Measurements from ENCODE around the gene RNF130. TPM values are rescaled to one million over a fixed set of nuclear protein-coding genes. Genes with fewer than 3 reads are reported as not detected.

RNF130 gene
- polyA plus RNA-seq, 1 donor from 2014 or later: 48.7 TPM

DNA sequence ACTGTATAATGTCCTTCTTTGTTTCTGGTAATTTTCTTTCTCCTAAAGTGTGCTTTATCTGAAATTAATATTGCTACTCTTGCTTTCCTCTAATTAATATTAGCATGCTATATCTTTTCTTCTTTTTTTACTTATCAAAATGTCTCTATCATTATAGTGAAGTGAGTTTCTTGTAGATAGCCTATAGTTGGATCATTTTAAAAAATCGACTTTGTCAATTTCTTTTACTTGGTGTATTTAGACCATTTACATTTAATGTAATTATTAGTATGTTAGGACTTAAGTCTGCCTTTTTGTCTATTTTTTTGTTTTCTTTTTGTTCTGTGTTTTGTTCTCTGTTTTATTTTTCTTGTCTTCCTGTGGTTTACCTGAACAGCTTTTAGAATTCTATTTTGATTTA, 35.4 kb upstream of the RNF130 start:
- H3K9me2 ChIP-seq (ENCODE audit: insufficient read depth, low read length): no peaks in the 10 kb centered on the region
- no peak overlapping the region for H3K9ac ChIP-seq (ENCODE audit: low read length)
- no peaks in the 10 kb centered on the region for H4K20me1 ChIP-seq (ENCODE audit: insufficient read depth)
- no peak overlapping the region for H3K4me3 ChIP-seq (ENCODE audit: low read length)
- H3K27ac ChIP-seq (ENCODE audit: low read length): no peak overlapping the region
- TF ChIP-seq, protein P1, sequence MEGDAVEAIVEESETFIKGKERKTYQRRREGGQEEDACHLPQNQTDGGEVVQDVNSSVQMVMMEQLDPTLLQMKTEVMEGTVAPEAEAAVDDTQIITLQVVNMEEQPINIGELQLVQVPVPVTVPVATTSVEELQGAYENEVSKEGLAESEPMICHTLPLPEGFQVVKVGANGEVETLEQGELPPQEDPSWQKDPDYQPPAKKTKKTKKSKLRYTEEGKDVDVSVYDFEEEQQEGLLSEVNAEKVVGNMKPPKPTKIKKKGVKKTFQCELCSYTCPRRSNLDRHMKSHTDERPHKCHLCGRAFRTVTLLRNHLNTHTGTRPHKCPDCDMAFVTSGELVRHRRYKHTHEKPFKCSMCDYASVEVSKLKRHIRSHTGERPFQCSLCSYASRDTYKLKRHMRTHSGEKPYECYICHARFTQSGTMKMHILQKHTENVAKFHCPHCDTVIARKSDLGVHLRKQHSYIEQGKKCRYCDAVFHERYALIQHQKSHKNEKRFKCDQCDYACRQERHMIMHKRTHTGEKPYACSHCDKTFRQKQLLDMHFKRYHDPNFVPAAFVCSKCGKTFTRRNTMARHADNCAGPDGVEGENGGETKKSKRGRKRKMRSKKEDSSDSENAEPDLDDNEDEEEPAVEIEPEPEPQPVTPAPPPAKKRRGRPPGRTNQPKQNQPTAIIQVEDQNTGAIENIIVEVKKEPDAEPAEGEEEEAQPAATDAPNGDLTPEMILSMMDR (IDR thresholded peaks at IDR 0.05; ENCODE audit: poor library complexity, severe bottlenecking): no peak
- no peak for TF ChIP-seq RAD21 (conservative IDR thresholded peaks at IDR 0.05)
- TF ChIP-seq SMC3 (conservative IDR thresholded peaks at IDR 0.05; ENCODE audit: poor library complexity): no peak
- no peaks in the 10 kb centered on the region for H3K79me2 ChIP-seq (replicated peaks; ENCODE audit: insufficient read depth, low read length)
- H3K9me3 ChIP-seq (ENCODE audit: low read length): no peaks in the 10 kb centered on the region
- no peak overlapping the region for H3K4me2 ChIP-seq (ENCODE audit: low read length)
- H3K36me3 ChIP-seq (ENCODE audit: insufficient read depth, low read length): no peaks in the 10 kb centered on the region
- H2AFZ ChIP-seq (ENCODE audit: low read depth, low read length): no peak overlapping the region
- H3K27me3 ChIP-seq (ENCODE audit: insufficient read depth, low read depth, low read length): no peaks in the 10 kb centered on the region
- no peaks in the 10 kb centered on the region for H3F3A ChIP-seq (ENCODE audit: insufficient read depth, low read length, poor library complexity, severe bottlenecking)

DNA sequence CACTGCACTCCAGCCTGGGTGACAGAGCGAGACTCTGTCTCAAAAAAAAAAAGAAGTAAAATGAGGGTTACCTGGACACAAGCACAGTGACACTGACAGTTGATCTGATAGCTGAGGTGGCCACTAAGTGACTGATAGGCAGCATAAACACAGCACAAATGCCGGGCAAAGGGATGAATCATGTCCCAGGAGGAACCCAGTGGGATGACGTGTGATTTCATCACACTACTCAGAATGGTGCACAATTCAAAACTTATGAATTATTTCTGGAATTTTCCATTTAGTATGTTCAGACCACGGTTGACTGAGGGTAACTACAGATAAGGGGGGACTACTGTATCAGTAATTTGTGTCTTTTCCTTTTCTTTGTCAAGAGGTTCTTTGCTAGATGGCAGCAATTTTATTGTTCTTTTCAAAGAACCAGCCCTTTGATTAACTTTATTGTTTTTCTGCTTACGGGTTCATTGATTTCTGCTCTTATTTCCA, 34.3 kb upstream of the RNF130 start:
- H3K27me3 ChIP-seq (ENCODE audit: insufficient read depth, low read depth, low read length): no peaks in the 10 kb centered on the region
- no peaks in the 10 kb centered on the region for H3K9me3 ChIP-seq (ENCODE audit: low read length)
- no peak overlapping the region for H3K4me2 ChIP-seq (ENCODE audit: low read length)
- no peaks in the 10 kb centered on the region for H3K36me3 ChIP-seq (ENCODE audit: insufficient read depth, low read length)
- H3K9ac ChIP-seq (ENCODE audit: low read length): no peak overlapping the region
- H3K4me3 ChIP-seq (ENCODE audit: low read length): no peak overlapping the region
- no peak overlapping the region for H2AFZ ChIP-seq (ENCODE audit: low read depth, low read length)
- H3K27ac ChIP-seq (ENCODE audit: low read length): no peak overlapping the region
- H3K9me2 ChIP-seq (ENCODE audit: insufficient read depth, low read length): no peaks in the 10 kb centered on the region
- H3F3A ChIP-seq (ENCODE audit: insufficient read depth, low read length, poor library complexity, severe bottlenecking): no peaks in the 10 kb centered on the region
- no peak for TF ChIP-seq SMC3 (conservative IDR thresholded peaks at IDR 0.05; ENCODE audit: poor library complexity)
- TF ChIP-seq EZH2 (IDR thresholded peaks at IDR 0.05; ENCODE audit: borderline replicate concordance, insufficient read depth, low read length, poor library complexity, severe bottlenecking): no peak
- TF ChIP-seq REST (IDR thresholded peaks at IDR 0.05; ENCODE audit: borderline replicate concordance): no peak
- no peak for TF ChIP-seq TAF1 (IDR thresholded peaks at IDR 0.05; ENCODE audit: low read depth)
- no peak for TF ChIP-seq MXI1 (conservative IDR thresholded peaks at IDR 0.05; ENCODE audit: poor library complexity, severe bottlenecking)
- TF ChIP-seq, protein P1 (IDR thresholded peaks at IDR 0.05; ENCODE audit: poor library complexity, severe bottlenecking): no peak
- TF ChIP-seq EP300 (conservative IDR thresholded peaks at IDR 0.05; ENCODE audit: poor library complexity, severe bottlenecking): no peak
- no peak for TF ChIP-seq POLR2AphosphoS5 (IDR thresholded peaks at IDR 0.05)
- TF ChIP-seq RAD21 (conservative IDR thresholded peaks at IDR 0.05): no peak
- no peaks in the 10 kb centered on the region for H3K79me2 ChIP-seq (replicated peaks; ENCODE audit: insufficient read depth, low read length)
- no peaks in the 10 kb centered on the region for H4K20me1 ChIP-seq (ENCODE audit: insufficient read depth)

Measured in neural cell (in vitro differentiated cells).